Measurements from ENCODE around the gene PARP8. TPM values are rescaled to one million over a fixed set of nuclear protein-coding genes. Genes with fewer than 3 reads are reported as not detected.

Gene PARP8
- total and polyA plus RNA-seq, 3 experiments from 2014 or later: 55.4 to 142 (median 58.4) TPM

GRCh38 chr5:50867140-50867539 is 200.7 kb downstream of the PARP8 start:
- no peak for DNase-seq
- Histone ChIP-seq H3K9me3 (ENCODE audit: low read length) (no peaks in the 10 kb centered on the region), H3K36me3 (ENCODE audit: insufficient read depth, low read length) (no peaks in the 10 kb centered on the region), H3K27ac (ENCODE audit: low read depth, low read length) (no peak overlapping the region), H3K27me3 (ENCODE audit: insufficient read depth, low read length, poor library complexity, severe bottlenecking) (peaks cover 6% of the 10 kb centered on the region), H3K4me3 (ENCODE audit: low read length) (no peak overlapping the region), H3K4me1 (ENCODE audit: insufficient read depth, low read length) (no peaks in the 10 kb centered on the region)
- peaks cover 31 to 60% of the 10 kb centered on the region in 2 donors for H3K27me3 Mint-ChIP-seq
- CTCF ChIA-PET: no interaction called here
- no peaks in the 10 kb centered on the region for H3K4me1 Mint-ChIP-seq
- no peak overlapping the region for H3K4me3 Mint-ChIP-seq
- peak overlapping the region in 1 of 8 donors; percentile 13 for H3K27ac Mint-ChIP-seq
- H3K9me3 Mint-ChIP-seq: peaks cover 0 to 2% (median 0%) of the 10 kb centered on the region in 5 donors
- peaks cover 0 to 8% (median 1%) of the 10 kb centered on the region in 3 donors for H3K36me3 Mint-ChIP-seq
- POLR2A ChIA-PET: no interaction called here

GRCh38 chr5:50873595-50874277 is 207.3 kb downstream of the PARP8 start:
- Mint-ChIP-seq H3K9me3 (peaks cover 0 to 4% (median 1%) of the 10 kb centered on the region in 5 donors), H3K36me3 (peaks cover 0 to 4% (median 1%) of the 10 kb centered on the region in 3 donors), H3K4me1 (peaks cover 6 to 18% (median 14%) of the 10 kb centered on the region in 3 donors), H3K4me3 (no peak overlapping the region), H3K27me3 (peaks cover 15 to 39% of the 10 kb centered on the region in 2 donors), H3K27ac (peak overlapping the region in 1 of 8 donors; percentile 2)
- no peaks in the 10 kb centered on the region for H3K4me1 ChIP-seq (ENCODE audit: insufficient read depth, low read length)
- ChIA-PET POLR2A (no interaction called here), CTCF (no interaction called here)
- no peak for DNase-seq
- no peaks in the 10 kb centered on the region for H3K36me3 ChIP-seq (ENCODE audit: insufficient read depth, low read length)
- H3K27ac ChIP-seq (ENCODE audit: low read depth, low read length): no peak overlapping the region
- H3K9me3 ChIP-seq (ENCODE audit: low read length): no peaks in the 10 kb centered on the region
- no peaks in the 10 kb centered on the region for H3K27me3 ChIP-seq (ENCODE audit: insufficient read depth, low read length, poor library complexity, severe bottlenecking)
- H3K4me3 ChIP-seq (ENCODE audit: low read length): no peak overlapping the region

GRCh38 chr5:50874306-50875001 is 208.0 kb downstream of the PARP8 start:
- Histone ChIP-seq H3K27me3 (ENCODE audit: insufficient read depth, low read length, poor library complexity, severe bottlenecking) (no peaks in the 10 kb centered on the region), H3K9me3 (ENCODE audit: low read length) (no peaks in the 10 kb centered on the region), H3K4me3 (ENCODE audit: low read length) (no peak overlapping the region), H3K36me3 (ENCODE audit: insufficient read depth, low read length) (no peaks in the 10 kb centered on the region), H3K27ac (ENCODE audit: low read depth, low read length) (no peak overlapping the region), H3K4me1 (ENCODE audit: insufficient read depth, low read length) (no peaks in the 10 kb centered on the region)
- peaks cover 0 to 4% (median 1%) of the 10 kb centered on the region in 5 donors for H3K9me3 Mint-ChIP-seq
- ChIA-PET CTCF (no interaction called here), POLR2A (no interaction called here)
- H3K36me3 Mint-ChIP-seq: peaks cover 0 to 4% (median 1%) of the 10 kb centered on the region in 3 donors
- peak overlapping the region in 2 of 7 donors; percentile 2 to 3 for H3K4me3 Mint-ChIP-seq
- H3K4me1 Mint-ChIP-seq: peaks cover 6 to 18% (median 14%) of the 10 kb centered on the region in 3 donors
- H3K27ac Mint-ChIP-seq: peak overlapping the region in 3 of 8 donors; percentile 2 to 9 (median 9)
- no peak for DNase-seq
- H3K27me3 Mint-ChIP-seq: peaks cover 9 to 40% of the 10 kb centered on the region in 2 donors

- Mint-ChIP-seq H3K9me3 (peaks cover 0 to 4% (median 0%) of the 10 kb centered on the region in 5 donors), H3K36me3 (peaks cover 0 to 4% (median 0%) of the 10 kb centered on the region in 3 donors), H3K27ac (no peak overlapping the region), H3K27me3 (peaks cover 4 to 40% of the 10 kb centered on the region in 2 donors), H3K4me1 (peaks cover 6 to 18% (median 14%) of the 10 kb centered on the region in 3 donors), H3K4me3 (no peak overlapping the region)
- no peaks in the 10 kb centered on the region for H3K4me1 ChIP-seq (ENCODE audit: insufficient read depth, low read length)
- H3K36me3 ChIP-seq (ENCODE audit: insufficient read depth, low read length): no peaks in the 10 kb centered on the region
- no peak overlapping the region for H3K27ac ChIP-seq (ENCODE audit: low read depth, low read length)
- ChIA-PET POLR2A (no interaction called here), CTCF (no interaction called here)
- no peak for DNase-seq
- H3K4me3 ChIP-seq (ENCODE audit: low read length): no peak overlapping the region
- no peaks in the 10 kb centered on the region for H3K9me3 ChIP-seq (ENCODE audit: low read length)
- no peaks in the 10 kb centered on the region for H3K27me3 ChIP-seq (ENCODE audit: insufficient read depth, low read length, poor library complexity, severe bottlenecking)
These were observed 208.5 kb downstream of the PARP8 start for GRCh38 chr5:50875002-50875344.

- no peaks in the 10 kb centered on the region for H3K27me3 ChIP-seq (ENCODE audit: insufficient read depth, low read length, poor library complexity, severe bottlenecking)
- Mint-ChIP-seq H3K9me3 (peaks cover 0 to 4% (median 0%) of the 10 kb centered on the region in 5 donors), H3K27me3 (peaks cover 4 to 27% of the 10 kb centered on the region in 2 donors), H3K4me3 (no peak overlapping the region), H3K4me1 (peaks cover 6 to 14% (median 14%) of the 10 kb centered on the region in 3 donors), H3K36me3 (no peaks in the 10 kb centered on the region), H3K27ac (no peak overlapping the region)
- DNase-seq: no peak
- no peaks in the 10 kb centered on the region for H3K36me3 ChIP-seq (ENCODE audit: insufficient read depth, low read length)
- CTCF ChIA-PET: no interaction called here
- no peaks in the 10 kb centered on the region for H3K9me3 ChIP-seq (ENCODE audit: low read length)
- H3K4me3 ChIP-seq (ENCODE audit: low read length): no peak overlapping the region
- H3K4me1 ChIP-seq (ENCODE audit: insufficient read depth, low read length): no peaks in the 10 kb centered on the region
- no peak overlapping the region for H3K27ac ChIP-seq (ENCODE audit: low read depth, low read length)
- POLR2A ChIA-PET: no interaction called here
These were observed 212.0 kb downstream of the PARP8 start for GRCh38 chr5:50878470-50878869.

GRCh38 chr5:50881407-50881806 is 215.0 kb downstream of the PARP8 start:
- Histone ChIP-seq H3K9me3 (ENCODE audit: low read length) (no peaks in the 10 kb centered on the region), H3K27me3 (ENCODE audit: insufficient read depth, low read length, poor library complexity, severe bottlenecking) (no peaks in the 10 kb centered on the region), H3K36me3 (ENCODE audit: insufficient read depth, low read length) (no peaks in the 10 kb centered on the region), H3K4me1 (ENCODE audit: insufficient read depth, low read length) (no peaks in the 10 kb centered on the region), H3K4me3 (ENCODE audit: low read length) (no peak overlapping the region), H3K27ac (ENCODE audit: low read depth, low read length) (no peak overlapping the region)
- ChIA-PET POLR2A (no interaction called here), CTCF (no interaction called here)
- Mint-ChIP-seq H3K27ac (no peak overlapping the region), H3K9me3 (no peaks in the 10 kb centered on the region), H3K36me3 (no peaks in the 10 kb centered on the region), H3K27me3 (peaks cover 6 to 33% of the 10 kb centered on the region in 2 donors), H3K4me1 (no peaks in the 10 kb centered on the region), H3K4me3 (no peak overlapping the region)
- no peak for DNase-seq

GRCh38 chr5:50886657-50887345 is 220.4 kb downstream of the PARP8 start:
- no peak overlapping the region for H3K4me3 Mint-ChIP-seq
- H3K27me3 ChIP-seq (ENCODE audit: insufficient read depth, low read length, poor library complexity, severe bottlenecking): no peaks in the 10 kb centered on the region
- no peak for DNase-seq
- H3K27me3 Mint-ChIP-seq: peaks cover 4 to 15% of the 10 kb centered on the region in 2 donors
- no peak overlapping the region for H3K27ac Mint-ChIP-seq
- H3K4me1 ChIP-seq (ENCODE audit: insufficient read depth, low read length): no peaks in the 10 kb centered on the region
- H3K9me3 ChIP-seq (ENCODE audit: low read length): no peaks in the 10 kb centered on the region
- ChIA-PET POLR2A (no interaction called here), CTCF (no interaction called here)
- no peak overlapping the region for H3K4me3 ChIP-seq (ENCODE audit: low read length)
- H3K27ac ChIP-seq (ENCODE audit: low read depth, low read length): no peak overlapping the region
- no peaks in the 10 kb centered on the region for H3K4me1 Mint-ChIP-seq
- no peaks in the 10 kb centered on the region for H3K36me3 Mint-ChIP-seq
- H3K36me3 ChIP-seq (ENCODE audit: insufficient read depth, low read length): no peaks in the 10 kb centered on the region
- no peaks in the 10 kb centered on the region for H3K9me3 Mint-ChIP-seq
